ENCODE measurements around the gene SMYD3. TPM values are rescaled to one million over a fixed set of nuclear protein-coding genes. Genes with fewer than 3 reads are reported as not detected.

Gene SMYD3
- total RNA-seq, 1 experiment from 2014 or later, result 25.5 TPM

DNA sequence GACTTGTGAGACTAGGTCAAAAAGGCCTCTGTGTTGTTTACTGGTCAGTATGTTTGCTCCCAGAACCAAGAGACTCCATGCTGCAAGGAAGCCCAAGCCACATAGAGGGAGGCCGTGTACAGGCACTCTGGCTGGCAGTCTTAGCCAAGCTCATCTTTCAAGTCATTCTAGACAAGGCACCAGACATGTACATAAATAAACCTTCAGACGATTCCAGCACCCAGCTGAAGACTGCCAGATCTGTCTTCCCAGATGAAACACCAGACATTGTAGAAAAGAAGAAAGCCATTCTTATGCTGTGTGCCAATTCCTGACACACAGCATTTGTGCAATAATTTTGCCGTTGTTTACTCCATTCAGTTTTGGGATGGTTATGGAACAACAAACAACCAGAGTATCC is 756.8 kb downstream of the SMYD3 start:
- H3K27me3 ChIP-seq (ENCODE audit: insufficient read depth, low read length), result no peaks in the 10 kb centered on the region
- no CpG with 5 or more reads among the region's 3 CpGs for WGBS (ENCODE audit: extremely low coverage, insufficient read length, low lambda C conversion rate)

More for the DNA sequence above, 756.8 kb downstream of the SMYD3 start:
- no peaks in the 10 kb centered on the region for H3K79me2 ChIP-seq (ENCODE audit: insufficient read depth, low read length)
- H2BK5ac ChIP-seq (ENCODE audit: insufficient read length, low read length), result no peak overlapping the region
- DNase-seq, result no peak
- no peak overlapping the region for H3K4ac ChIP-seq (ENCODE audit: low read depth, low read length)
- no peak overlapping the region for H3K9ac ChIP-seq (ENCODE audit: extremely low read depth, insufficient read length, low read length)
- no peak for TF ChIP-seq CTCF (conservative IDR thresholded peaks at IDR 0.05)
- no peaks in the 10 kb centered on the region for H3K9me3 ChIP-seq (ENCODE audit: control insufficient read depth, low read depth, low read length)
- no peak overlapping the region for H3K23ac ChIP-seq (ENCODE audit: insufficient read length, low read depth, low read length)
- no peak overlapping the region for H2BK20ac ChIP-seq (ENCODE audit: low read depth, low read length, poor library complexity, severe bottlenecking)
- no peaks in the 10 kb centered on the region for H4K20me1 ChIP-seq (ENCODE audit: control insufficient read depth, insufficient read depth, insufficient read length)
- no peak overlapping the region for H2BK120ac ChIP-seq (ENCODE audit: low read depth, low read length, poor library complexity, severe bottlenecking)
- peaks cover 0 to 12% (median 3%) of the 10 kb centered on the region in 3 experiments; a peak in 3 of 7 replicates for H3K36me3 Mint-ChIP-seq (ENCODE audit: insufficient read depth in 1 of 3, low read depth in 3 of 3)
- H2BK15ac ChIP-seq (ENCODE audit: low read depth, low read length), result no peak overlapping the region
- peaks cover 26 to 29% of the 10 kb centered on the region in 2 experiments for H3K4me1 Mint-ChIP-seq
- no peak overlapping the region for H3K27ac ChIP-seq (ENCODE audit: insufficient read length, low read depth, low read length)
- no peak overlapping the region for H3K27ac Mint-ChIP-seq
- no peak overlapping the region for H3K4me2 ChIP-seq (ENCODE audit: insufficient read depth, insufficient read length, low read length)
- no peak overlapping the region for H4K8ac ChIP-seq (replicated peaks; ENCODE audit: insufficient read length, low read depth, low read length)
- H3K18ac ChIP-seq (ENCODE audit: insufficient read length, low read depth, low read length), result no peak overlapping the region
- H3K9me3 Mint-ChIP-seq, result peaks cover 9 to 14% of the 10 kb centered on the region in 2 experiments; a peak in 4 of 5 replicates
- no peaks in the 10 kb centered on the region for H3K79me1 ChIP-seq (ENCODE audit: insufficient read depth, low read depth, low read length, poor library complexity, severe bottlenecking)
- H3K23me2 ChIP-seq (ENCODE audit: insufficient read length, low read depth, low read length, poor library complexity, severe bottlenecking), result no peaks in the 10 kb centered on the region
- no peak overlapping the region for H3K4me3 Mint-ChIP-seq
- no peak overlapping the region for H3K14ac ChIP-seq (ENCODE audit: insufficient read depth, low read length)
- H2AFZ ChIP-seq (ENCODE audit: low read length), result no peak overlapping the region
- H3K27me3 Mint-ChIP-seq (ENCODE audit: low read depth), result no peaks in the 10 kb centered on the region; the same call in 1 of the 2 replicates
- H3T11ph ChIP-seq (ENCODE audit: low read length), result no peak overlapping the region
- no peaks in the 10 kb centered on the region for H3K4me1 ChIP-seq (ENCODE audit: insufficient read depth, low read length)
- no peak overlapping the region for H4K5ac ChIP-seq (ENCODE audit: insufficient read length, low read depth, low read length)
- H2AK5ac ChIP-seq (ENCODE audit: insufficient read length, low read length), result no peak overlapping the region
- H3K56ac ChIP-seq (ENCODE audit: insufficient read length, low read depth, low read length), result no peak overlapping the region
- H4K91ac ChIP-seq (ENCODE audit: insufficient read length, low read depth, low read length), result no peak overlapping the region
- no peak overlapping the region for H2BK12ac ChIP-seq (ENCODE audit: insufficient read length, low read depth, low read length)

Data from H9 (cell line).